NCI-H187 treated with DMSO at 0.1 percent for 48 hours (cell line): ENCODE data around the gene ASAP2.

Source experiments
- DNase-seq: peaks from one replicate; lab custom pipeline; 2025; lab: John Stamatoyannopoulos, UW

ASAP2 gene

GRCh38 chr2:9205963-9206948 is at the start of gene ASAP2:
Gene ASAP2, plus strand, starts transcription at chr2:9206812. Its CDS starts 293 bp downstream, at chr2:9207105.
- peak; percentile 26 for DNase-seq

- DNase-seq = no peak
These were observed 47.5 kb upstream of the ASAP2 start for GRCh38 chr2:9158786-9159779.

- DNase-seq = no peak
These were observed 45.9 kb upstream of the ASAP2 start for GRCh38 chr2:9160732-9161131.

GRCh38 chr2:9162841-9163240 is 43.8 kb upstream of the ASAP2 start:
- DNase-seq = no peak

- no peak for DNase-seq
These were observed 43.1 kb upstream of the ASAP2 start for GRCh38 chr2:9163306-9164111.

- DNase-seq = no peak
These were observed 42.5 kb upstream of the ASAP2 start for GRCh38 chr2:9164112-9164608.

- no peak for DNase-seq
These were observed 41.0 kb upstream of the ASAP2 start for GRCh38 chr2:9165625-9166024.

GRCh38 chr2:9166579-9167377 is 39.8 kb upstream of the ASAP2 start:
- no peak for DNase-seq

GRCh38 chr2:9167718-9168657 is 38.6 kb upstream of the ASAP2 start:
- DNase-seq = no peak

GRCh38 chr2:9168821-9169221 is 37.8 kb upstream of the ASAP2 start:
- DNase-seq = no peak

- DNase-seq = no peak
These were observed 37.1 kb upstream of the ASAP2 start for GRCh38 chr2:9169349-9170107.

- no peak for DNase-seq
These were observed 36.0 kb upstream of the ASAP2 start for GRCh38 chr2:9170458-9171130.

GRCh38 chr2:9174771-9175437 is 31.7 kb upstream of the ASAP2 start:
- DNase-seq = peak; percentile 97

- no peak for DNase-seq
These were observed 28.3 kb upstream of the ASAP2 start for GRCh38 chr2:9178110-9178903.

GRCh38 chr2:9178904-9179571 is 27.6 kb upstream of the ASAP2 start:
- DNase-seq = peak; percentile 96

- no peak for DNase-seq
These were observed 26.9 kb upstream of the ASAP2 start for GRCh38 chr2:9179572-9180201.
